Ectodermal cell (in vitro differentiated cells): ENCODE results near the gene RGS7.

Experiments used
- H3K27ac ChIP-seq: 2 replicates; pipeline ENCODE4 v1.7.0; 2013; ENCODE audit warnings: mild to moderate bottlenecking, low read depth, low read length; ENCODE audit not compliant: insufficient read depth, poor library complexity, severe bottlenecking
- H3K27me3 ChIP-seq: 2 replicates; pipeline ENCODE4 v1.7.0; 2013; ENCODE audit warnings: mild to moderate bottlenecking, low read length; ENCODE audit not compliant: insufficient read depth, control insufficient read depth, poor library complexity, severe bottlenecking
- H3K36me3 ChIP-seq: one replicate; pipeline ENCODE4 v1.7.0; 2013; ENCODE audit warnings: low read length; ENCODE audit not compliant: control insufficient read depth, insufficient read depth
- H3K4me1 ChIP-seq: one replicate; pipeline ENCODE4 v1.7.0; 2013; ENCODE audit warnings: low read length; ENCODE audit not compliant: control insufficient read depth, insufficient read depth
- H3K4me3 ChIP-seq: 2 replicates; pipeline ENCODE4 v1.7.0; 2013; ENCODE audit warnings: low read depth, low read length, control low read depth; ENCODE audit not compliant: insufficient read depth
- H3K9me3 ChIP-seq: 2 replicates; pipeline ENCODE4 v1.7.0; 2013; ENCODE audit warnings: mild to moderate bottlenecking, low read length, moderate library complexity; ENCODE audit not compliant: control insufficient read depth
- WGBS, 2 experiments: methylation state at CpG; one replicate each; pipeline ENCODE4 v1.1.7; 2013; ENCODE audit warnings: missing lambda C conversion rate in 2 of 2; 5-methylcytosine and 5-hydroxymethylcytosine counted together

RGS7 gene

DNA sequence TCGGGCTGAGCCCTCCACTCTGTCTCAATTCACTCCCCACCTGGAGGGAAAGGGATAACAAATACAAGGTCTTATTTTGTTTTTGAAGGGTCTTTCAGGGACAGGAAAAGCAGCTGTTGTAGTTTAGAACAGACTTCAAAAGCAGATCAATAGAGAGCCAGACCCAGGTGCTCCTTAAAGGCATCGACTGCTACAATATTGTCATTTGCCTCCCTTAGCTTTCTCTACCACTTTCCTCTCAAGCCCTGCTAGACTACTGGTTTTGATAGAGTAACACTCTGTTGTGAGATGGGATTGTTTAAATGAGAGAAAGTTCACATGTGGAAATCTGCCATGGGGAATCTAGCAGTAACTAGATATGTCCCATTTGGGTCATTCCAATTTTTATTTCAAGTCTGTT is 24.0 kb downstream of the RGS7 start:
- WGBS, 2 experiments = 85 to 94% methylated on average over 2 of the region's 2 CpGs
- no peaks in the 10 kb centered on the region for H3K27me3 ChIP-seq

DNA sequence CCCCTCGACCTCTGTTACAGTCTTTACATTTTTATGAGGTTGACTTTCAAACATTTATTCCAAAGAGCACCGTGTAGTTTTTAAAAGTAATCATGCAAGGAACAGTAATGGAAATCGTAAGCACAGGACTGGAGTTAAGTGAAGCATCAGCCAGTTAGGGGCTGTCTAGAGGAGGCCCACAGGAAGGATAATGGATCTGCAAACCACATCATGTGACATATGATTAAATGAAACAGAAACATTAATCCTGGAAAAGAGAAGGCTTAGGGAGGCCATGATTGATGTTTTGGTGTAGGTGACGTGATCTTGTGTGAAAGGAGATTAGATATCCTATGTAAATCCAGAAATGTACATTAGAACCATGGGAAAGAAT is 25.0 kb downstream of the RGS7 start:
- 90 to 96% methylated on average over 4 of the region's 4 CpGs for WGBS, 2 experiments
- no peaks in the 10 kb centered on the region for H3K4me1 ChIP-seq
- no peak overlapping the region for H3K4me3 ChIP-seq
- no peaks in the 10 kb centered on the region for H3K9me3 ChIP-seq
- no peaks in the 10 kb centered on the region for H3K36me3 ChIP-seq
- no peaks in the 10 kb centered on the region for H3K27me3 ChIP-seq
- no peak overlapping the region for H3K27ac ChIP-seq

More for the DNA sequence above, 24.0 kb downstream of the RGS7 start:
- no peaks in the 10 kb centered on the region for H3K4me1 ChIP-seq
- no peak overlapping the region for H3K4me3 ChIP-seq
- H3K36me3 ChIP-seq = no peaks in the 10 kb centered on the region
- H3K9me3 ChIP-seq = no peaks in the 10 kb centered on the region
- no peak overlapping the region for H3K27ac ChIP-seq

DNA sequence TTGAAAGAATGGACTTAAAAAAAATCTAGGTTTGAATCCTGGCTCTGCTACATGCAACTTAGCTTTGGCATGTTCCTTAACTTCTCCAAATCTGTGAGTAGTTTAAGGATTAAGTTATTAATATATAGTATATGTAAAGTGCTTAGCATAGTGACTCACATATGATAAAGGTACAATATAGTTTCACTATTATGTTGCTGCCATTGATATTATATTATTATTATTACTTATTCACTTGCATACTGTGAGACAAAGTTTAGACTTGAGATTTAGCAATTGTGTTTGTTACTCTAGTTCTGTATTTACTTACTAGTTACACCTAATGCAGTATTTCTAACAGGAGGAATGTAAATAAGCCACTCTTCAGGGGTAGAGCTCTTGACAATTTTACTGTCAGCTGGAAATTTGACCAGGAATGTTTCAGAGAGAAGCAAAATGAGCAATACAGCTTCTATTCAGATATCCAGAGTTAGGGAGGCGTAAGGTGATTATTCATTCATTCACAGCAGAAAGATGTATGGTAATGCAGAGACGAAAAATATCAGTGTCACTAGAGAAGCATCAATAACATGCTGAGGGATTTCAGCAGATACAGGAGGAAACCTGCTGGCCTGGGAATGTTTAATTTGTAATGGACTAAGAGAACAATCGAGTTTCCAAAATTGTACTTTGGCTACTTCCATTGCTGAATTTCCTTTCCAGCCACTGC is 25.5 kb downstream of the RGS7 start:
- H3K4me1 ChIP-seq = no peaks in the 10 kb centered on the region
- no peak overlapping the region for H3K4me3 ChIP-seq
- WGBS, 2 experiments = 94 to 97% methylated on average over 3 of the region's 3 CpGs
- no peaks in the 10 kb centered on the region for H3K27me3 ChIP-seq
- no peak overlapping the region for H3K27ac ChIP-seq
- H3K36me3 ChIP-seq = no peaks in the 10 kb centered on the region
- H3K9me3 ChIP-seq = no peaks in the 10 kb centered on the region

DNA sequence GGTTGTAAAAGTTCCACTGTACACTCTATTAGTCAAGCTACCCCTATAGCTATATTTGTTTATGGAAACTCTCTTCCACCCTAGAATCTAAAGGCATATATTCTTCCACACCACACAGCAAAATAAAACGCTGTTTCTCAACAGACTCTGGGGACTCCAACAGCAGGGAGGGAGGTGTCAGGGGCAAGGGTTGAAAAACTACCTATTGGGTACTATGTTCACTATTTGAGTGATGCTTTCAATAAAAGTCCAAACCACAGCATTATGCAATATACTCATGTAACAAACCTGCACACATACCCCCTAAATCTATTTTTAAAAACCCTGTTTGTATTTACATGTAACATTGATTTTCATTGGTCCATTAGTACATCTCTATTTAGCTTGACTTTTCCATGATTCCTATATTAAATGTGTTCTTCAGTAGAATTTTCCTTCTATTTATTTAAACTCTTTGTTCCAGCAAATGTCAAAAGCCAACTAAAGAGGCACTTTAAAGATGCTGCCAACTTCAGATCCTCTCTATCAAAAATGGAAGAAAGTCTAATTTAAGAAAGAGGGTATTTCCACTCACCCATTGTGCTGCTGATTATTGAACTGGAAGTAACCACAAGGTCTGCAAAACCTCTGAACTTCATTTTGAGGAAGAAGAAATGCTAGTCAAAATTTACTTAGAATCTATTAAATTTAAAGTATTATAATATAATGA is 26.2 kb downstream of the RGS7 start:
- Histone ChIP-seq H3K36me3 (no peaks in the 10 kb centered on the region), H3K4me3 (no peak overlapping the region), H3K27ac (no peak overlapping the region), H3K4me1 (no peaks in the 10 kb centered on the region), H3K27me3 (no peaks in the 10 kb centered on the region), H3K9me3 (no peaks in the 10 kb centered on the region)
- WGBS, 2 experiments = 89% methylated on average over 1 of the region's 1 CpG; no CpG with 5 or more reads in 1 of the 2 experiments

DNA sequence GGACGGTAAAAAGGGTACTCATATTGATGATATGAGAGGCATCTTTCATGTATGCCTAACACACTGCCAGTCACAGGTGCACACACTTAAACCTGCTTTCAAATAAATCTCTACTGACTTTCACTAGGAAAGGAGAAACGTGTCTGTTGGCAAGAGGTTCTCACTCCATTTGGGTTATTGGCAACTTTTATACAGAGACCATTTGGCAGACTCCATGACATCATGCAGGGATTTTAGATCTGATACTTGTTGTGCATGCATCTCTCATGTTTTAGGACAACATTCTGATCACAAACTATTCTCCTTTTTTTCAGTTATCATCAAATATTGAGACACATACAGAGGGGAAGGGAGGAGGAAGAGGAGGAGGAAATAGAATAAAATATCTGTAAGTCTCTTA is 31.5 kb downstream of the RGS7 start:
- Histone ChIP-seq H3K27ac (no peak overlapping the region), H3K36me3 (no peaks in the 10 kb centered on the region), H3K4me1 (no peaks in the 10 kb centered on the region), H3K4me3 (no peak overlapping the region), H3K27me3 (no peaks in the 10 kb centered on the region), H3K9me3 (no peaks in the 10 kb centered on the region)
- 88 to 96% methylated on average over 2 of the region's 2 CpGs for WGBS, 2 experiments

DNA sequence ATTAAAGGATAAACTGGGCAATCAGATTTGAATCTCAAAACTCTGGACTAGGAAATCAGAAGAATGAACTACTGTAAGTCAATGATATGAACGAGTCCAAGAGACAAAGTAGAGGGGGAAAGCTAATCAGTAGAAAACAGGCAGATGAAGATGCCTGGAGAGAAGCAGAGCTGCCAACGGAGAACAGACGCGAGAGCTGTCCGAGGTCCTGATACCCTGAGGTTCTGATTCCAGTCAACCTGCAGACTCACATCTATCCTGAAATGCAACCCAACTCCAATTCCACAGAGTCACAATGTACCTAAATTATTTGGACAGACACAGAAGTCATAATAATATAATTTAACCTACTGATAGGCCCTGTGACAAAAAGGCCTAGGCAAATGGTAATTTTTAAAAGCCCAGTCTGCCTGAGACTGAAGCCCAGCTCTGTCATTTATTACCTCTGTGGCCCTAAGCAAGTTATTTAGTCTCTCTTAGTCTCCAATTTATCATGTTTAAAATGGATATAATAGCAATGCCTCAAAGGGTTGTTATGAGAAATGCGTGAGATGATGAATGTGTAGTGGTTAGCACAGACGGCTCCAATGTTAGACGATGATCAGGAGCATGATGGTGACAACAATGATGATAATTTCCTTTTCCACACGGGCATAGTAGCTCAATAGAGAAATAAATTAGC is 33.4 kb downstream of the RGS7 start:
- Histone ChIP-seq H3K27me3 (no peaks in the 10 kb centered on the region), H3K36me3 (no peaks in the 10 kb centered on the region), H3K27ac (no peak overlapping the region), H3K9me3 (no peaks in the 10 kb centered on the region), H3K4me3 (no peak overlapping the region), H3K4me1 (no peaks in the 10 kb centered on the region)
- WGBS, 2 experiments = 44 to 45% methylated on average over 8 of the region's 9 CpGs

DNA sequence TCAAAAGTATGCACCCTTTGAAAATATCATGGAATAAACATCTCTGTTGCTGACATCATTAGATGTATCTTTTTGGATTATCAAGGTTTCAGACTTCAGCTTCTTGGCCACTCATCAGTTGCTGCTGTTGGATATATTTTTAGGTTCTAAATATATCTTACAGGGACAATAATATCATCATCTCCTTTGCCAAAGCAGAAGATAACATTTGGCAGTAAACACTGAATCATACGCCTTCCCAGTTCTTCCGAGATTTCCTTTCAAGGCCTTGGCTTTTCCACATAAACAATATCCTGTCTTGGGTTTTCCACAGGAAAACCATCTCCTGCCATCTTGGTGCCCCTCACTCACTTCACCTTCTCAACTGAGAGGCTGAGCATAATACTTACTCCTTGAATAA is 39.3 kb downstream of the RGS7 start:
- H3K9me3 ChIP-seq = no peaks in the 10 kb centered on the region
- 92 to 95% methylated on average over 2 of the region's 2 CpGs for WGBS, 2 experiments
- H3K4me1 ChIP-seq = no peaks in the 10 kb centered on the region
- H3K4me3 ChIP-seq = no peak overlapping the region
- no peaks in the 10 kb centered on the region for H3K36me3 ChIP-seq
- H3K27me3 ChIP-seq = no peaks in the 10 kb centered on the region
- H3K27ac ChIP-seq = no peak overlapping the region

DNA sequence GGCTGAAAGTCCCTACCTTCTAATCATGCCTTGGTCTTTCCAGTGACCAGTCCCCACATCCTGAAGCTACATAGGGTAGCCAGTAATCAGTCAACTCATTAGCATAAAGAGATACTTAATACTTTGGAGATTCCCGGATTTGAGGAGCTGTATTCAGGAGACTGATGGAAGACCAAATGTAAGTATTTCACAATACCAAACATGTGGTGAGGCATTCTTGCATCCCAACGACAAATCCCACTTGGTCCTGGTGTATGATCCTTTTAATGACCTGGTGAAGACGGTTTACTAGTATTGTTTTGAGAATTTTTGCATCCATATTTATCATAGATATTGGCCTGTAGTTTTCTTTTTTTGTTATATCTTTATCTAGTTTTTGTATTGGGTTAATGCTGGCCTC is 40.6 kb downstream of the RGS7 start:
- no peaks in the 10 kb centered on the region for H3K27me3 ChIP-seq
- H3K27ac ChIP-seq = no peak overlapping the region
- no peaks in the 10 kb centered on the region for H3K9me3 ChIP-seq
- H3K4me1 ChIP-seq = no peaks in the 10 kb centered on the region
- 92 to 100% methylated on average over 2 to 3 of the region's 3 CpGs for WGBS, 2 experiments
- H3K36me3 ChIP-seq = no peaks in the 10 kb centered on the region
- no peak overlapping the region for H3K4me3 ChIP-seq

DNA sequence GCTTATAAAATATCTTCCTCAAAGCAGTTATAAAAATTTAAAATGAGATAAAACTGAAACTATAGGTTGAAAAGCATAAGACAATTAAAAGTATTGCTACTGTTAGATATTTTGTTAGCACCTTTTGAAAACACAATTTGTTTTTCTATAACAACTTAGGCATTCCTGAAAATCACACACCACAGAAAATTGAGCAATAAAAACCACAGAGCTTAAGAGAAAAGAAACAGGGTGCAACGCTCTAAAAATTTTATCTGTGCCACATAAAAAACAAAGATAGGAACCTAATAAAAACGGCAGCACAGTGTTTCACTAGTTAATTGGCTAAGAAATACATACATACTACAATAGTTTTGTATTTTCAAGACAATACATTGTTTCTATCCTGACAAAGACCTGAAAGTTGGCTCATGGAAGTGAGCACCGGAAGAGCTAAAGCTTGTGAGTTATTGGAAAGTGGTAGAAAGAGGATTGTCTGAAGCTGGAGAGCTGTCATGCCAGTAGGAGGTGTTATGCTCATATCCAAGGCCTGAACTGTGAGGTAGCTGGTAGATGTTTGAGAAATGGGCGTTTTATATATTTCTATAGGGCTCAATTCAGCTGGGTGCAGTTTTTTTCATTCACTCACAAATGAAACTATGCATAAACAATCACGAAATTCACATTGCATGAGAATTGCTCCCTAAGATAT is 45.8 kb downstream of the RGS7 start:
- WGBS, 2 experiments = 81 to 91% methylated on average over 4 to 5 of the region's 5 CpGs

DNA sequence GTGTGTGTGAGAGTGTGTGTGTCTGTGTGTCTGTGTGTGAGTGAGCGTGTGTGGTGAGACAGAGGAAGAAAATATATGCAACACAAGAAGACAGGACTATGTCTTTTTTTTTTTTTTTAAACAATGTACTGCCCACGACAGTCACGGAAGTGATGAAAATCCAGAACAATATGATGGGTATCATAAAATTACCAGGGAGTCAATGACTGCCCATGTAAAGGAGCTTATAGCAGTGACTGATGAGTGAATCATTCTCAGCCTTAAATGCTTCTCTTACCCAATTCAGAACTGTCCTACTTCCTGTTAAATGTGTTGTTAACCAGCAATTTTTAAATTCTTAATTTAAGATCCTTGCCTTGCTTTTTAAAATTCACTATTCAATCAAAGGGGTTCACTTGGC is 46.6 kb downstream of the RGS7 start:
- Histone ChIP-seq H3K9me3 (no peaks in the 10 kb centered on the region), H3K4me1 (no peaks in the 10 kb centered on the region), H3K27me3 (no peaks in the 10 kb centered on the region), H3K4me3 (no peak overlapping the region), H3K27ac (no peak overlapping the region), H3K36me3 (no peaks in the 10 kb centered on the region)
- WGBS, 2 experiments = 90 to 92% methylated on average over 3 of the region's 3 CpGs

More for the DNA sequence above, 45.8 kb downstream of the RGS7 start:
- Histone ChIP-seq H3K9me3 (no peaks in the 10 kb centered on the region), H3K36me3 (no peaks in the 10 kb centered on the region), H3K27ac (no peak overlapping the region), H3K27me3 (no peaks in the 10 kb centered on the region), H3K4me3 (no peak overlapping the region), H3K4me1 (no peaks in the 10 kb centered on the region)
